ENCODE data around the gene PTRH1. TPM values are rescaled to one million over a fixed set of nuclear protein-coding genes. Genes with fewer than 3 reads are reported as not detected.

PTRH1 gene
- total and polyA plus RNA-seq, 2 of the 13 experiments (the other 11 are each of a cell fraction or from before 2014, with no cell fraction given): 4.0 to 10.4 TPM

GRCh38 chr9:127715470-127716337 lies at the start of gene PTRH1, which contains the start of gene TTC16 (continued):
- TF ChIP-seq, protein P1, sequence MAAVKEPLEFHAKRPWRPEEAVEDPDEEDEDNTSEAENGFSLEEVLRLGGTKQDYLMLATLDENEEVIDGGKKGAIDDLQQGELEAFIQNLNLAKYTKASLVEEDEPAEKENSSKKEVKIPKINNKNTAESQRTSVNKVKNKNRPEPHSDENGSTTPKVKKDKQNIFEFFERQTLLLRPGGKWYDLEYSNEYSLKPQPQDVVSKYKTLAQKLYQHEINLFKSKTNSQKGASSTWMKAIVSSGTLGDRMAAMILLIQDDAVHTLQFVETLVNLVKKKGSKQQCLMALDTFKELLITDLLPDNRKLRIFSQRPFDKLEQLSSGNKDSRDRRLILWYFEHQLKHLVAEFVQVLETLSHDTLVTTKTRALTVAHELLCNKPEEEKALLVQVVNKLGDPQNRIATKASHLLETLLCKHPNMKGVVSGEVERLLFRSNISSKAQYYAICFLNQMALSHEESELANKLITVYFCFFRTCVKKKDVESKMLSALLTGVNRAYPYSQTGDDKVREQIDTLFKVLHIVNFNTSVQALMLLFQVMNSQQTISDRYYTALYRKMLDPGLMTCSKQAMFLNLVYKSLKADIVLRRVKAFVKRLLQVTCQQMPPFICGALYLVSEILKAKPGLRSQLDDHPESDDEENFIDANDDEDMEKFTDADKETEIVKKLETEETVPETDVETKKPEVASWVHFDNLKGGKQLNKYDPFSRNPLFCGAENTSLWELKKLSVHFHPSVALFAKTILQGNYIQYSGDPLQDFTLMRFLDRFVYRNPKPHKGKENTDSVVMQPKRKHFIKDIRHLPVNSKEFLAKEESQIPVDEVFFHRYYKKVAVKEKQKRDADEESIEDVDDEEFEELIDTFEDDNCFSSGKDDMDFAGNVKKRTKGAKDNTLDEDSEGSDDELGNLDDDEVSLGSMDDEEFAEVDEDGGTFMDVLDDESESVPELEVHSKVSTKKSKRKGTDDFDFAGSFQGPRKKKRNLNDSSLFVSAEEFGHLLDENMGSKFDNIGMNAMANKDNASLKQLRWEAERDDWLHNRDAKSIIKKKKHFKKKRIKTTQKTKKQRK (IDR thresholded peaks at IDR 0.05; ENCODE audit: low read length): no peak
- TF ChIP-seq, protein P2, sequence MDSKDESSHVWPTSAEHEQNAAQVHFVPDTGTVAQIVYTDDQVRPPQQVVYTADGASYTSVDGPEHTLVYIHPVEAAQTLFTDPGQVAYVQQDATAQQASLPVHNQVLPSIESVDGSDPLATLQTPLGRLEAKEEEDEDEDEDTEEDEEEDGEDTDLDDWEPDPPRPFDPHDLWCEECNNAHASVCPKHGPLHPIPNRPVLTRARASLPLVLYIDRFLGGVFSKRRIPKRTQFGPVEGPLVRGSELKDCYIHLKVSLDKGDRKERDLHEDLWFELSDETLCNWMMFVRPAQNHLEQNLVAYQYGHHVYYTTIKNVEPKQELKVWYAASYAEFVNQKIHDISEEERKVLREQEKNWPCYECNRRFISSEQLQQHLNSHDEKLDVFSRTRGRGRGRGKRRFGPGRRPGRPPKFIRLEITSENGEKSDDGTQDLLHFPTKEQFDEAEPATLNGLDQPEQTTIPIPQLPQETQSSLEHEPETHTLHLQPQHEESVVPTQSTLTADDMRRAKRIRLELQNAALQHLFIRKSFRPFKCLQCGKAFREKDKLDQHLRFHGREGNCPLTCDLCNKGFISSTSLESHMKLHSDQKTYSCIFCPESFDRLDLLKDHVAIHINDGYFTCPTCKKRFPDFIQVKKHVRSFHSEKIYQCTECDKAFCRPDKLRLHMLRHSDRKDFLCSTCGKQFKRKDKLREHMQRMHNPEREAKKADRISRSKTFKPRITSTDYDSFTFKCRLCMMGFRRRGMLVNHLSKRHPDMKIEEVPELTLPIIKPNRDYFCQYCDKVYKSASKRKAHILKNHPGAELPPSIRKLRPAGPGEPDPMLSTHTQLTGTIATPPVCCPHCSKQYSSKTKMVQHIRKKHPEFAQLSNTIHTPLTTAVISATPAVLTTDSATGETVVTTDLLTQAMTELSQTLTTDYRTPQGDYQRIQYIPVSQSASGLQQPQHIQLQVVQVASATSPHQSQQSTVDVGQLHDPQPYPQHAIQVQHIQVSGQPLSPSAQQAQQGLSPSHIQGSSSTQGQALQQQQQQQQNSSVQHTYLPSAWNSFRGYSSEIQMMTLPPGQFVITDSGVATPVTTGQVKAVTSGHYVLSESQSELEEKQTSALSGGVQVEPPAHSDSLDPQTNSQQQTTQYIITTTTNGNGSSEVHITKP (CRISPR knock-in tag; IDR thresholded peaks at IDR 0.05; ENCODE audit: low read depth): peak; percentile 56; the same call in 1 of the 2 replicates
- TF ChIP-seq CBX1 (IDR thresholded peaks at IDR 0.05; ENCODE audit: low read depth) (no peak), ZNF605 (CRISPR knock-in tag; IDR thresholded peaks at IDR 0.05) (peak; percentile 52; the same call in 1 of the 2 replicates), STAG1 (CRISPR knock-in tag; IDR thresholded peaks at IDR 0.05) (no peak; the same call in 1 of the 2 replicates), PHB2 (IDR thresholded peaks at IDR 0.05; ENCODE audit: partially characterized antibody) (no peak), PAWR (CRISPR knock-in tag; IDR thresholded peaks at IDR 0.05; ENCODE audit: borderline replicate concordance) (no peak), HNF4A (CRISPR knock-in tag; IDR thresholded peaks at IDR 0.05) (no peak), ZNF567 (CRISPR knock-in tag; IDR thresholded peaks at IDR 0.05; ENCODE audit: borderline replicate concordance) (no peak), XBP1 (CRISPR knock-in tag; IDR thresholded peaks at IDR 0.05) (no peak), RORA (CRISPR knock-in tag; IDR thresholded peaks at IDR 0.05) (no peak), ZNF580 (CRISPR knock-in tag; IDR thresholded peaks at IDR 0.05; ENCODE audit: borderline replicate concordance, low read depth) (no peak; the same call in 1 of the 2 replicates), FOXK2 (IDR thresholded peaks at IDR 0.05) (no peak), ZSCAN31 (CRISPR knock-in tag; IDR thresholded peaks at IDR 0.05; ENCODE audit: low read depth) (0 out of 2 replicates have a peak, but pooled peaks have one; percentile 50), KDM5B (CRISPR knock-in tag; IDR thresholded peaks at IDR 0.05; ENCODE audit: borderline replicate concordance) (peak; percentile 33; the same call in 1 of the 2 replicates), RFX1 (IDR thresholded peaks at IDR 0.05) (peak; percentile 75)
- TF ChIP-seq, protein P3, sequence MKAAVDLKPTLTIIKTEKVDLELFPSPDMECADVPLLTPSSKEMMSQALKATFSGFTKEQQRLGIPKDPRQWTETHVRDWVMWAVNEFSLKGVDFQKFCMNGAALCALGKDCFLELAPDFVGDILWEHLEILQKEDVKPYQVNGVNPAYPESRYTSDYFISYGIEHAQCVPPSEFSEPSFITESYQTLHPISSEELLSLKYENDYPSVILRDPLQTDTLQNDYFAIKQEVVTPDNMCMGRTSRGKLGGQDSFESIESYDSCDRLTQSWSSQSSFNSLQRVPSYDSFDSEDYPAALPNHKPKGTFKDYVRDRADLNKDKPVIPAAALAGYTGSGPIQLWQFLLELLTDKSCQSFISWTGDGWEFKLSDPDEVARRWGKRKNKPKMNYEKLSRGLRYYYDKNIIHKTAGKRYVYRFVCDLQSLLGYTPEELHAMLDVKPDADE (CRISPR knock-in tag; IDR thresholded peaks at IDR 0.05): no peak
- TF ChIP-seq, protein P4, sequence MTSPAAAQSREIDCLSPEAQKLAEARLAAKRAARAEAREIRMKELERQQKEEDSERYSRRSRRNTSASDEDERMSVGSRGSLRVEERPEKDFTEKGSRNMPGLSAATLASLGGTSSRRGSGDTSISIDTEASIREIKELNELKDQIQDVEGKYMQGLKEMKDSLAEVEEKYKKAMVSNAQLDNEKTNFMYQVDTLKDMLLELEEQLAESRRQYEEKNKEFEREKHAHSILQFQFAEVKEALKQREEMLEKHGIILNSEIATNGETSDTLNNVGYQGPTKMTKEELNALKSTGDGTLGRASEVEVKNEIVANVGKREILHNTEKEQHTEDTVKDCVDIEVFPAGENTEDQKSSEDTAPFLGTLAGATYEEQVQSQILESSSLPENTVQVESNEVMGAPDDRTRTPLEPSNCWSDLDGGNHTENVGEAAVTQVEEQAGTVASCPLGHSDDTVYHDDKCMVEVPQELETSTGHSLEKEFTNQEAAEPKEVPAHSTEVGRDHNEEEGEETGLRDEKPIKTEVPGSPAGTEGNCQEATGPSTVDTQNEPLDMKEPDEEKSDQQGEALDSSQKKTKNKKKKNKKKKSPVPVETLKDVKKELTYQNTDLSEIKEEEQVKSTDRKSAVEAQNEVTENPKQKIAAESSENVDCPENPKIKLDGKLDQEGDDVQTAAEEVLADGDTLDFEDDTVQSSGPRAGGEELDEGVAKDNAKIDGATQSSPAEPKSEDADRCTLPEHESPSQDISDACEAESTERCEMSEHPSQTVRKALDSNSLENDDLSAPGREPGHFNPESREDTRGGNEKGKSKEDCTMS (CRISPR knock-in tag; conservative IDR thresholded peaks at IDR 0.05): no peak
